ENCODE measurements around the gene PLEKHM2. TPM values are rescaled to one million over a fixed set of nuclear protein-coding genes. Genes with fewer than 3 reads are reported as not detected.

The PLEKHM2 gene
- total RNA-seq, 1 donor from 2014 or later, result 57.5 TPM

DNA sequence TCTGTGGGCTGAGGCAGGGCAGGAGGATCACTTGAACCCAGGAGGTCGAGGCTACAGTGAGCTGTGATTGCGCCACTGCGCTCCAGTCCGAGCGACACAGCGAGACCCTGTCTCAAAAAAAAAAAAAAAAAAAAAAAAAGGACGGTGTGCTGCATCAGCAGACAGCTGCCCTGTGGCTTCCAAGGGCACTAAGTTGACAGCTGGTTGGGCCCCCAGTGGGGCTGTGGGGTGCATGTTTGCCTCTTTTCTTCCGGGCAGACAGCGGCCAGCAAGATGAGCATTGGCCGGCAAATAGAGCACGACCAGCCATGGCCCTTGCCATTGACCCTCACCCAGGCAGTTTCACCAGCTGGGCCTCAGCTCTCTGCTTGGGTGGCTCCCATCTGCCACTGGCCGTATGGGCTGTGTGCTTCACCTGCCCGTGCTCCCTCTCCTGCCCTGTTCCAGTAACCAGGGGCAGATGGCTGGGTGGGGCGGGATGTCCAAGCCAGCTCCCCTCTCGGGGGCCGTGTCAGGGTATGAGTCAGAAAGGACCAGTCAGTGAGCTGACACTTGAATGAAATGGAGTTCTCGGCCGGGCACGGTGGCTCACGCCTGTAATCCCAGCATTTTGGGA lies 39.6 kb downstream of the PLEKHM2 start:
- H3K27ac Mint-ChIP-seq, result no peak overlapping the region
- H3K4me1 Mint-ChIP-seq (ENCODE audit: unreplicated experiment), result no peaks in the 10 kb centered on the region
- no peak for DNase-seq (ENCODE audit: extremely low spot score, unreplicated experiment)
- H3K4me3 Mint-ChIP-seq, result no peak overlapping the region
- peaks cover 8% of the 10 kb centered on the region for H3K36me3 Mint-ChIP-seq
- no peaks in the 10 kb centered on the region for H3K9me3 Mint-ChIP-seq
- TF ChIP-seq, protein P1, sequence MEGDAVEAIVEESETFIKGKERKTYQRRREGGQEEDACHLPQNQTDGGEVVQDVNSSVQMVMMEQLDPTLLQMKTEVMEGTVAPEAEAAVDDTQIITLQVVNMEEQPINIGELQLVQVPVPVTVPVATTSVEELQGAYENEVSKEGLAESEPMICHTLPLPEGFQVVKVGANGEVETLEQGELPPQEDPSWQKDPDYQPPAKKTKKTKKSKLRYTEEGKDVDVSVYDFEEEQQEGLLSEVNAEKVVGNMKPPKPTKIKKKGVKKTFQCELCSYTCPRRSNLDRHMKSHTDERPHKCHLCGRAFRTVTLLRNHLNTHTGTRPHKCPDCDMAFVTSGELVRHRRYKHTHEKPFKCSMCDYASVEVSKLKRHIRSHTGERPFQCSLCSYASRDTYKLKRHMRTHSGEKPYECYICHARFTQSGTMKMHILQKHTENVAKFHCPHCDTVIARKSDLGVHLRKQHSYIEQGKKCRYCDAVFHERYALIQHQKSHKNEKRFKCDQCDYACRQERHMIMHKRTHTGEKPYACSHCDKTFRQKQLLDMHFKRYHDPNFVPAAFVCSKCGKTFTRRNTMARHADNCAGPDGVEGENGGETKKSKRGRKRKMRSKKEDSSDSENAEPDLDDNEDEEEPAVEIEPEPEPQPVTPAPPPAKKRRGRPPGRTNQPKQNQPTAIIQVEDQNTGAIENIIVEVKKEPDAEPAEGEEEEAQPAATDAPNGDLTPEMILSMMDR (conservative IDR thresholded peaks at IDR 0.05), result no peak
- H3K27me3 Mint-ChIP-seq, result no peaks in the 10 kb centered on the region

- no peak overlapping the region for H3K4me3 Mint-ChIP-seq
- no peaks in the 10 kb centered on the region for H3K4me1 Mint-ChIP-seq (ENCODE audit: unreplicated experiment)
- no peaks in the 10 kb centered on the region for H3K27me3 Mint-ChIP-seq
- DNase-seq (ENCODE audit: extremely low spot score, unreplicated experiment), result no peak
- H3K9me3 Mint-ChIP-seq, result no peaks in the 10 kb centered on the region
- H3K27ac Mint-ChIP-seq, result no peak overlapping the region
- TF ChIP-seq, protein P1 (conservative IDR thresholded peaks at IDR 0.05), result no peak
- H3K36me3 Mint-ChIP-seq, result peaks cover 4% of the 10 kb centered on the region
Measured at GRCh38 chr1:15724949-15725880, 41.1 kb downstream of the PLEKHM2 start.

DNA sequence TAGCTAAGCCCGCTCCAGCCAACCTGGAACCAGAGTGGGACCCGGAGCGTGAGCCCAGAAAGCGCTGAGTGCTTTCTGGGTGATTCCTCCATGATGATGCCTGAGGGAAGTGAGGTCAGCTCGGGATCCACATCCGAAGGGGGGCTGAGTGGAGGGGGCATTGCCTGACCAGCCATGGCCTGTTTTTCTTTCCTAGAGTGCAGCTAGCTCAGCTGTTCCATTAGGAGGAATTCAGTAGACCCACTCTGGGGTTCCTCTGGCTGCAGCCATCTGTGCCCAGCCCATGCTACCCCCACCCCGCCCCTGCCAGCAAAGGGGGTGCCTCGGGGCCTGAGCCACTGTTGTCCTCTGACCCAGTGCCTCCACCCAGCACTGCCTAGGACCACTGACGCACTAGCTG lies 42.4 kb downstream of the PLEKHM2 start:
- Mint-ChIP-seq H3K36me3 (peaks cover 4% of the 10 kb centered on the region), H3K4me3 (no peak overlapping the region), H3K4me1 (ENCODE audit: unreplicated experiment) (no peaks in the 10 kb centered on the region), H3K27me3 (no peaks in the 10 kb centered on the region), H3K9me3 (no peaks in the 10 kb centered on the region), H3K27ac (no peak overlapping the region)
- TF ChIP-seq, protein P1 (conservative IDR thresholded peaks at IDR 0.05), result no peak
- no peak for DNase-seq (ENCODE audit: extremely low spot score, unreplicated experiment)

DNA sequence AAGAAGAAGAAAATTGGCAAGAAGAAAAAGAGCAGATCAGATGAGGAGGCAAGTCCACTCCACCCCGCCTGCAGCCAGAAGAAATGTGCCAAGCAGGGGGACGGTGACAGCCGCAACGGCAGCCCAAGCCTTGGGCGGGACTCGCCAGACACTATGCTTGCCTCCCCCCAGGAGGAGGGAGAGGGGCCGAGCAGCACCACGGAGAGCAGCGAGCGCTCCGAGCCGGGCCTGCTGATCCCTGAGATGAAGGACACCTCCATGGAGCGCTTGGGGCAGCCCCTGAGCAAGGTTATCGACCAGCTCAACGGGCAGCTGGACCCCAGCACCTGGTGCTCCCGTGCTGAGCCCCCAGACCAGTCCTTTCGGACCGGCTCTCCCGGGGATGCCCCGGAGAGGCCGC lies 42.9 kb downstream of the PLEKHM2 start:
- no peak overlapping the region for H3K4me3 Mint-ChIP-seq
- no peaks in the 10 kb centered on the region for H3K27me3 Mint-ChIP-seq
- H3K4me1 Mint-ChIP-seq (ENCODE audit: unreplicated experiment), result no peaks in the 10 kb centered on the region
- H3K36me3 Mint-ChIP-seq, result peaks cover 4% of the 10 kb centered on the region
- H3K27ac Mint-ChIP-seq, result no peak overlapping the region
- TF ChIP-seq, protein P1 (conservative IDR thresholded peaks at IDR 0.05), result no peak
- DNase-seq (ENCODE audit: extremely low spot score, unreplicated experiment), result no peak
- no peaks in the 10 kb centered on the region for H3K9me3 Mint-ChIP-seq

DNA sequence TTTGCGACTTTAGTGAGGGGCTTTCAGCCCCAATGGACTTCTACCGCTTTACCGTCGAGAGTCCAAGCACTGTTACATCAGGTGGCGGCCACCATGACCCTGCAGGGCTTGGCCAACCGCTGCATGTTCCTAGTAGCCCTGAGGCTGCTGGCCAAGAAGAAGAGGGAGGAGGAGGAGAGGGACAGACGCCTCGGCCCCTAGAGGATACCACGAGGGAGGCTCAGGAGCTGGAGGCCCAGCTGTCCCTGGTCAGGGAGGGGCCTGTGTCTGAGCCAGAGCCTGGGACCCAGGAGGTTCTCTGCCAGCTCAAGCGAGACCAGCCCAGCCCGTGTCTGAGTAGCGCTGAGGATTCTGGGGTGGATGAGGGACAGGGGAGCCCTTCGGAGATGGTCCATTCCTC lies 43.3 kb downstream of the PLEKHM2 start:
- TF ChIP-seq, protein P1 (conservative IDR thresholded peaks at IDR 0.05), result no peak
- Mint-ChIP-seq H3K4me1 (ENCODE audit: unreplicated experiment) (no peaks in the 10 kb centered on the region), H3K27me3 (no peaks in the 10 kb centered on the region), H3K9me3 (no peaks in the 10 kb centered on the region), H3K27ac (no peak overlapping the region), H3K4me3 (no peak overlapping the region), H3K36me3 (peaks cover 4% of the 10 kb centered on the region)
- no peak for DNase-seq (ENCODE audit: extremely low spot score, unreplicated experiment)

All from type B pancreatic cell (in vitro differentiated cells).